Gastrocnemius medialis (tissue), 4 donors: ENCODE measurements around the gene DNAH5.

Experiments used
- POLR2A ChIP-seq, 2 donors: fragments of 450-650 bp; IDR thresholded peaks; one replicate each; pipeline ENCODE4 v1.6.1; 2017; ENCODE audit warnings: antibody characterized with exemption in 2 of 2, mild to moderate bottlenecking in 2 of 2, moderate library complexity in 2 of 2
- TF ChIP-seq, protein P1 (sequence below), 5 experiments: fragments of 450-650 bp in 3 of 5; fragments of 200-600 bp in 2 of 5; sonication (generic) in 2 of 5; IDR thresholded peaks in 4 of 5; conservative IDR thresholded peaks in 1 of 5; 1 replicate in 4 of 5; 2 replicates in 1 of 5; pipeline ENCODE4 v1.5.1; 2016 to 2019; ENCODE audit warnings: antibody characterized with exemption in 5 of 5, mild to moderate bottlenecking in 3 of 5, moderate library complexity in 3 of 5

DNA sequence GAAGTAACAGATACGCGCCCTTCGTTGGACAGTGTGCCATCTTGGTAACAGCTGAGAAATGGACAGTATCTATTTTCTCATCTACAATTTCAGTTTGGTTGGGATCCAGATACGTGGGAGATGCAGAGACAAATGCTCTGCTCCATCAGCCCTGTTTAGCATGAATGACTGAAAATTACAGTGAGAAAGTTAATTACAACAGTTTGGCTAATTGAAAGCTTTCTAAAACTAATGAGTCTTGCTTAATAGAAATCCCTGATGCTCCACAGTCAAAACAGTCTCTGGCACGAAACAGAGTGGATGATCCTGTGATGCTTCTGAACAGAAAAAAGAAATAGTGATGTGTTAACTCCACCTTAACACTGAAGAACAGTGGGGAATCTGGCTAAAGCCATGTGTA, 140.2 kb downstream of the DNAH5 start:
- TF ChIP-seq, protein P1, sequence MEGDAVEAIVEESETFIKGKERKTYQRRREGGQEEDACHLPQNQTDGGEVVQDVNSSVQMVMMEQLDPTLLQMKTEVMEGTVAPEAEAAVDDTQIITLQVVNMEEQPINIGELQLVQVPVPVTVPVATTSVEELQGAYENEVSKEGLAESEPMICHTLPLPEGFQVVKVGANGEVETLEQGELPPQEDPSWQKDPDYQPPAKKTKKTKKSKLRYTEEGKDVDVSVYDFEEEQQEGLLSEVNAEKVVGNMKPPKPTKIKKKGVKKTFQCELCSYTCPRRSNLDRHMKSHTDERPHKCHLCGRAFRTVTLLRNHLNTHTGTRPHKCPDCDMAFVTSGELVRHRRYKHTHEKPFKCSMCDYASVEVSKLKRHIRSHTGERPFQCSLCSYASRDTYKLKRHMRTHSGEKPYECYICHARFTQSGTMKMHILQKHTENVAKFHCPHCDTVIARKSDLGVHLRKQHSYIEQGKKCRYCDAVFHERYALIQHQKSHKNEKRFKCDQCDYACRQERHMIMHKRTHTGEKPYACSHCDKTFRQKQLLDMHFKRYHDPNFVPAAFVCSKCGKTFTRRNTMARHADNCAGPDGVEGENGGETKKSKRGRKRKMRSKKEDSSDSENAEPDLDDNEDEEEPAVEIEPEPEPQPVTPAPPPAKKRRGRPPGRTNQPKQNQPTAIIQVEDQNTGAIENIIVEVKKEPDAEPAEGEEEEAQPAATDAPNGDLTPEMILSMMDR (IDR thresholded peaks at IDR 0.05 in 4 of 5, conservative IDR thresholded peaks at IDR 0.05 in 1 of 5), result no peak
- no peak for TF ChIP-seq POLR2A (IDR thresholded peaks at IDR 0.05)
